DND-41 (cell line): ENCODE results near the gene ECM1.

Source experiments
- CTCF ChIP-seq: IDR thresholded peaks from 2 replicates; pipeline ENCODE4 v1.5.1; 2012; ENCODE audit warnings: borderline replicate concordance, low read length, moderate library complexity, mild to moderate bottlenecking; ENCODE audit not compliant: poor library complexity, severe bottlenecking; ENCODE audit errors: extremely low read depth
- EZH2 ChIP-seq: IDR thresholded peaks from 3 replicates; pipeline ENCODE4 v1.6.1; 2012; ENCODE audit warnings: borderline replicate concordance, low read depth, mild to moderate bottlenecking, moderate library complexity, low read length, inconsistent platforms; ENCODE audit not compliant: severe bottlenecking

DNA sequence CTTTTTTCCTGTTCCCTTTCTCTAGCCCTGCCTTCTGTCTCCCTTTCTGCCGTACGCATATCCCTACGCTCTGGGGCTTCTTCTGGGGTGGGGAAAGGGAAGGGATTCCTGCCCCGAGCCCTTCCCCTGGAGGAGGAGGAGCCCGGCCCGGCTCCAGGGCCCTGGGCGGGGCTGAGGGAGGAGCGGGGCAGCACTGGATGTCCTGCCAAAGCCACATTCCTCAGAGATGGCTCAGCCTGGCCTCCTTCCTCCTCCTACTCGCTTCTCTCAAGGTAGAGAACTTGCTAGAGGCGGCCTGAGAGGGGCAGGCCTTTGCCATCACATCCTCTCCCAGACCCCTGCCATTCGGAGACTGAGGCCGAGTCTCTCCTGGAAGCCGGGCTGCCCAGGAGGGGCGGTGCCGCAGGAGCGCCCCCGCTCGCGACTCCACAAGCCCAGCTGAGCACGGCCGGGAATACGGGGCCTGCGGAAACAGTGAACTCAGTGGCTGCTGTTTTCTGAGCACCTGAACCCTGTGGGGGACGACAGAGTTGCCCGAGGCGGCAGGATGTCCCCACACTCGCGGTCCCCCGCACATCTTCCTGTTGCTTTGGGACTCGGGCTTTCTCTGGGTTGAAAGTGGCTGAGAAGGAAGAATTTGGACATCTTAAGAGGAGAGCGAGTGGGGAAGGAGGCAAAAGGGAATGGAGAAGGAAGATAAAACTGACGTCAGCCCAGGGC is 53.5 kb downstream of the ECM1 start:
- TF ChIP-seq CTCF (no peak), EZH2 (no peak)
